MG63 (cell line): Measurements from ENCODE around the gene SH2B3. TPM values are rescaled to one million over a fixed set of nuclear protein-coding genes. Genes with fewer than 3 reads are reported as not detected.

ENCODE experiments used
- DNase-seq: peaks from one replicate; pipeline ENCODE4 v3.0.0-alpha.2; 2020
- H3K27me3 ChIP-seq: fragments of 250-450 bp; sonication (Bioruptor Pico); 2 replicates; pipeline ENCODE4 v1.5.1; 2020; ENCODE audit warnings: mild to moderate bottlenecking, moderate library complexity
- H3K36me3 ChIP-seq: fragments of 250-450 bp; sonication (Bioruptor Pico); 2 replicates; pipeline ENCODE4 v1.5.1; 2020; ENCODE audit warnings: mild to moderate bottlenecking, moderate library complexity
- H3K4me3 ChIP-seq: fragments of 250-450 bp; sonication (Bioruptor Pico); 2 replicates; pipeline ENCODE4 v1.5.1; 2020; ENCODE audit warnings: mild to moderate bottlenecking, moderate library complexity
- H3K9me3 ChIP-seq: fragments of 250-450 bp; sonication (Bioruptor Pico); 2 replicates; pipeline ENCODE4 v1.5.1; 2020; ENCODE audit warnings: mild to moderate bottlenecking, moderate library complexity
- total RNA-seq: library from RNA; depleted of rRNA; stranded (reverse); fragments of >200 nt; shearing (Covaris generic); gene quantifications from 2 replicates; pipeline ENCODE4 v1.2.3, GENCODE V29; 2014; ENCODE audit warnings: low replicate concordance

SH2B3 gene
- total RNA-seq, 1 experiment from 2014 or later: 12.8 TPM

- no peak overlapping the region for H3K4me3 ChIP-seq
- no peak for DNase-seq
- no peaks in the 10 kb centered on the region for H3K9me3 ChIP-seq
Observed at GRCh38 chr12:111430433-111431353, 25.0 kb downstream of the SH2B3 start.

GRCh38 chr12:111431772-111432171 is 26.0 kb downstream of the SH2B3 start:
- no peaks in the 10 kb centered on the region for H3K27me3 ChIP-seq

More at GRCh38 chr12:111430433-111431353, 25.0 kb downstream of the SH2B3 start:
- H3K36me3 ChIP-seq: peaks cover 14% of the 10 kb centered on the region; the same call in 1 of the 2 replicates
- H3K27me3 ChIP-seq: no peaks in the 10 kb centered on the region

GRCh38 chr12:111434049-111434448 is 28.3 kb downstream of the SH2B3 start:
- Histone ChIP-seq H3K27me3 (no peaks in the 10 kb centered on the region), H3K4me3 (no peak overlapping the region), H3K9me3 (no peaks in the 10 kb centered on the region), H3K36me3 (peaks cover 6% of the 10 kb centered on the region; the same call in 1 of the 2 replicates)
- DNase-seq: no peak

More at GRCh38 chr12:111431772-111432171, 26.0 kb downstream of the SH2B3 start:
- DNase-seq: no peak
- Histone ChIP-seq H3K36me3 (peaks cover 12% of the 10 kb centered on the region; the same call in 1 of the 2 replicates), H3K4me3 (no peak overlapping the region), H3K9me3 (no peaks in the 10 kb centered on the region)

GRCh38 chr12:111434680-111435338 is 29.1 kb downstream of the SH2B3 start:
- H3K4me3 ChIP-seq: no peak overlapping the region
- DNase-seq: peak; percentile 65
- H3K27me3 ChIP-seq: no peaks in the 10 kb centered on the region
- H3K36me3 ChIP-seq: peaks cover 9% of the 10 kb centered on the region; the same call in 1 of the 2 replicates
- no peaks in the 10 kb centered on the region for H3K9me3 ChIP-seq

- H3K9me3 ChIP-seq: no peaks in the 10 kb centered on the region
- H3K4me3 ChIP-seq: no peak overlapping the region
- no peak for DNase-seq
- no peaks in the 10 kb centered on the region for H3K27me3 ChIP-seq
- peaks cover 11% of the 10 kb centered on the region; the same call in 1 of the 2 replicates for H3K36me3 ChIP-seq
Observed at GRCh38 chr12:111435661-111436201, 30.0 kb downstream of the SH2B3 start.

GRCh38 chr12:111436266-111436665 is 30.5 kb downstream of the SH2B3 start:
- peaks cover 11% of the 10 kb centered on the region; the same call in 1 of the 2 replicates for H3K36me3 ChIP-seq
- H3K9me3 ChIP-seq: no peaks in the 10 kb centered on the region
- H3K4me3 ChIP-seq: no peak overlapping the region
- no peaks in the 10 kb centered on the region for H3K27me3 ChIP-seq
- DNase-seq: no peak

- Histone ChIP-seq H3K27me3 (no peaks in the 10 kb centered on the region), H3K4me3 (no peak overlapping the region), H3K9me3 (no peaks in the 10 kb centered on the region), H3K36me3 (peaks cover 11% of the 10 kb centered on the region; the same call in 1 of the 2 replicates)
- DNase-seq: no peak
Observed at GRCh38 chr12:111436811-111437210, 31.1 kb downstream of the SH2B3 start.

GRCh38 chr12:111437816-111438454 is 32.2 kb downstream of the SH2B3 start:
- peak; percentile 70 for DNase-seq
- Histone ChIP-seq H3K4me3 (no peak overlapping the region), H3K36me3 (peaks cover 7% of the 10 kb centered on the region), H3K27me3 (no peaks in the 10 kb centered on the region), H3K9me3 (no peaks in the 10 kb centered on the region)

GRCh38 chr12:111438481-111438880 is 32.8 kb downstream of the SH2B3 start:
- Histone ChIP-seq H3K9me3 (no peaks in the 10 kb centered on the region), H3K4me3 (no peak overlapping the region), H3K36me3 (peaks cover 12% of the 10 kb centered on the region), H3K27me3 (no peaks in the 10 kb centered on the region)
- DNase-seq: peak; percentile 31

- no peaks in the 10 kb centered on the region for H3K27me3 ChIP-seq
- H3K9me3 ChIP-seq: no peaks in the 10 kb centered on the region
- no peak overlapping the region for H3K4me3 ChIP-seq
- H3K36me3 ChIP-seq: peaks cover 22% of the 10 kb centered on the region
- no peak for DNase-seq
Observed at GRCh38 chr12:111439657-111440151, 34.0 kb downstream of the SH2B3 start.

- no peaks in the 10 kb centered on the region for H3K27me3 ChIP-seq
- H3K9me3 ChIP-seq: no peaks in the 10 kb centered on the region
- DNase-seq: no peak
- H3K36me3 ChIP-seq: peaks cover 24% of the 10 kb centered on the region
- H3K4me3 ChIP-seq: no peak overlapping the region
Observed at GRCh38 chr12:111440152-111440551, 34.4 kb downstream of the SH2B3 start.

GRCh38 chr12:111440631-111441030 is 34.9 kb downstream of the SH2B3 start:
- no peak for DNase-seq
- Histone ChIP-seq H3K36me3 (peaks cover 25% of the 10 kb centered on the region), H3K9me3 (no peaks in the 10 kb centered on the region), H3K4me3 (no peak overlapping the region), H3K27me3 (no peaks in the 10 kb centered on the region)

GRCh38 chr12:111441107-111441928 is 35.6 kb downstream of the SH2B3 start:
- H3K9me3 ChIP-seq: no peaks in the 10 kb centered on the region
- H3K36me3 ChIP-seq: peaks cover 32% of the 10 kb centered on the region
- H3K4me3 ChIP-seq: no peak overlapping the region
- DNase-seq: no peak
- H3K27me3 ChIP-seq: no peaks in the 10 kb centered on the region

- Histone ChIP-seq H3K27me3 (no peaks in the 10 kb centered on the region), H3K36me3 (peaks cover 41% of the 10 kb centered on the region), H3K4me3 (no peak overlapping the region), H3K9me3 (no peaks in the 10 kb centered on the region)
- no peak for DNase-seq
Observed at GRCh38 chr12:111442301-111443045, 36.8 kb downstream of the SH2B3 start.

GRCh38 chr12:111443086-111443485 is 37.4 kb downstream of the SH2B3 start:
- H3K4me3 ChIP-seq: no peak overlapping the region
- H3K36me3 ChIP-seq: peaks cover 46% of the 10 kb centered on the region
- DNase-seq: no peak
- H3K27me3 ChIP-seq: no peaks in the 10 kb centered on the region
- H3K9me3 ChIP-seq: no peaks in the 10 kb centered on the region
